Nephron progenitor cell (in vitro differentiated cells): ENCODE measurements around the gene FAF2.
A peak's percentile ranks its signal among the peaks of the same experiment; 100 is the strongest.

Experiments used
- DNase-seq: peaks from one replicate; pipeline ENCODE4 v3.0.0; 2021
- H3K27ac Mint-ChIP-seq: 2 replicates; pipeline ENCODE4 v1.8.0; 2021; ENCODE audit warnings: mild to moderate bottlenecking, moderate library complexity, mixed read lengths
- H3K27me3 Mint-ChIP-seq: 2 replicates; pipeline ENCODE4 v1.8.0; 2021; ENCODE audit warnings: mild to moderate bottlenecking, low read depth, mixed read lengths; ENCODE audit not compliant: poor library complexity
- H3K36me3 Mint-ChIP-seq: 2 replicates; pipeline ENCODE4 v1.8.0; 2021; ENCODE audit warnings: low read depth, mixed read lengths
- H3K4me1 Mint-ChIP-seq: 2 replicates; pipeline ENCODE4 v1.8.0; 2021; ENCODE audit warnings: mixed read lengths
- H3K4me3 Mint-ChIP-seq: 2 replicates; pipeline ENCODE4 v1.8.0; 2021; ENCODE audit warnings: mild to moderate bottlenecking, moderate library complexity, mixed read lengths
- H3K9me3 Mint-ChIP-seq: 2 replicates; pipeline ENCODE4 v1.8.0; 2021; ENCODE audit warnings: mild to moderate bottlenecking, moderate library complexity, mixed read lengths
- CTCF ChIP-seq: fragments of 200-600 bp; sonication (generic); IDR thresholded peaks from 2 replicates; pipeline ENCODE4 v1.5.0; 2021; ENCODE audit warnings: antibody characterized with exemption

The FAF2 gene

GRCh38 chr5:176415952-176416924, 31.9 kb upstream of the FAF2 start, which contains the start of gene CLTB:
Gene CLTB, minus strand, starts transcription at chr5:176416539. Its CDS starts 176 bp downstream, at chr5:176416363.
- H3K4me3 Mint-ChIP-seq: peak within 1 kb of the TSS; percentile 77
- peaks cover 5% of the 10 kb centered on the region for H3K4me1 Mint-ChIP-seq
- H3K27ac Mint-ChIP-seq: peak within 1 kb of the TSS; percentile 36
- peaks cover 26% of the 10 kb centered on the region for H3K27me3 Mint-ChIP-seq
- TF ChIP-seq CTCF: peak; percentile 35
- peak; percentile 98 for DNase-seq
- peaks cover 13% of the 10 kb centered on the region for H3K9me3 Mint-ChIP-seq
- no peaks in the 10 kb centered on the region for H3K36me3 Mint-ChIP-seq

DNA sequence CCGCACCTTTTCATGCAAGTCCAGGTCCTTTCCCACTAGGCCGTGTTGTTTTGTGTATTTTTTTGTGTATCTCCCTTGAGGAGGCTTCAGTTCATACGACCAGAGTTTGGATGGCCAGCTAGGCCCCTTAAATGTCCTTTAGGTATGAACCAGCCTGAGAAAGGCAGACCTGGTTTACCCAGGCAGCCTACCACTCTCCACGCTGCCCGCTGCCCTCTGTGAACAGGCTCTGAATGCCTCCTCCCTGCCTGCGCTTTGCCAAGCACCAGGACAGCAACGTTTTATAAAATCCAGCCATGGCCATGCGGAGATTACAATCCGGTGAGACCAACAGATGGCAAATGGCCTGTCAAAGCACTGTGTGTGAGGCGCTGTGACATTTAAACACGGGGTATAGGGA, 31.2 kb upstream of the FAF2 start:
- H3K27me3 Mint-ChIP-seq: peaks cover 21% of the 10 kb centered on the region
- H3K4me1 Mint-ChIP-seq: peaks cover 5% of the 10 kb centered on the region
- TF ChIP-seq CTCF: no peak
- H3K4me3 Mint-ChIP-seq: peak overlapping the region; percentile 68
- H3K27ac Mint-ChIP-seq: peak overlapping the region; percentile 36
- no peak for DNase-seq
- no peaks in the 10 kb centered on the region for H3K36me3 Mint-ChIP-seq
- H3K9me3 Mint-ChIP-seq: peaks cover 19% of the 10 kb centered on the region

GRCh38 chr5:176418251-176418650, 29.9 kb upstream of the FAF2 start:
- H3K27me3 Mint-ChIP-seq: peaks cover 27% of the 10 kb centered on the region
- H3K4me3 Mint-ChIP-seq: no peak overlapping the region
- H3K4me1 Mint-ChIP-seq: peaks cover 5% of the 10 kb centered on the region
- TF ChIP-seq CTCF: no peak
- H3K9me3 Mint-ChIP-seq: peaks cover 32% of the 10 kb centered on the region
- H3K36me3 Mint-ChIP-seq: no peaks in the 10 kb centered on the region
- H3K27ac Mint-ChIP-seq: no peak overlapping the region
- no peak for DNase-seq

- H3K36me3 Mint-ChIP-seq: no peaks in the 10 kb centered on the region
- TF ChIP-seq CTCF: no peak
- no peak for DNase-seq
- H3K9me3 Mint-ChIP-seq: peaks cover 41% of the 10 kb centered on the region
- no peak overlapping the region for H3K4me3 Mint-ChIP-seq
- H3K27ac Mint-ChIP-seq: no peak overlapping the region
- peaks cover 25% of the 10 kb centered on the region for H3K27me3 Mint-ChIP-seq
- peaks cover 5% of the 10 kb centered on the region for H3K4me1 Mint-ChIP-seq
These were observed 28.1 kb upstream of the FAF2 start for GRCh38 chr5:176420086-176420485.

- no peak for TF ChIP-seq CTCF
- Mint-ChIP-seq H3K9me3 (peaks cover 51% of the 10 kb centered on the region), H3K36me3 (no peaks in the 10 kb centered on the region)
These were observed 27.1 kb upstream of the FAF2 start for GRCh38 chr5:176420972-176421544.

More at GRCh38 chr5:176420972-176421544, 27.1 kb upstream of the FAF2 start:
- peaks cover 5% of the 10 kb centered on the region for H3K4me1 Mint-ChIP-seq
- DNase-seq: no peak
- H3K4me3 Mint-ChIP-seq: no peak overlapping the region
- H3K27me3 Mint-ChIP-seq: peaks cover 25% of the 10 kb centered on the region
- H3K27ac Mint-ChIP-seq: no peak overlapping the region
